B cell (primary cell): ENCODE data around the gene CCDC85A. TPM values are rescaled to one million over a fixed set of nuclear protein-coding genes. Genes with fewer than 3 reads are reported as not detected.

Source experiments
- ATAC-seq: fragments of 200-7000 bp; cut with Tn5 transposase; one replicate; pipeline ENCODE4 v1.10.0; 2021; ENCODE audit warnings: low read depth, mild to moderate bottlenecking, moderate number of reproducible peaks, moderate library complexity
- CTCF ChIA-PET: fragments of 350-600 bp; sonication (Branson Sonifier 250); formaldehyde crosslinking; loops from one replicate; lab custom pipeline; 2021; ENCODE audit warnings: antibody characterized with exemption, inconsistent platforms; lab: Charles Lee
- POLR2A ChIA-PET: fragments of 350-600 bp; sonication (Branson Sonifier 250); formaldehyde crosslinking; loops from one replicate; lab custom pipeline; 2021; ENCODE audit warnings: antibody characterized with exemption; lab: Charles Lee
- DNase-seq: peaks from one replicate; pipeline ENCODE4 v3.0.0; 2013
- H2AFZ ChIP-seq: 2 replicates; pipeline ENCODE4 v1.6.1; 2012; ENCODE audit warnings: mild to moderate bottlenecking, low read depth, low read length; ENCODE audit not compliant: insufficient read depth, poor library complexity, severe bottlenecking
- H3K27ac ChIP-seq, 2 donors: 1 replicate in 1 of 2; 2 replicates in 1 of 2; pipeline ENCODE4 v1.5.1; 2012 to 2013; ENCODE audit warnings: low read length in 2 of 2, mild to moderate bottlenecking in 2 of 2, moderate library complexity in 1 of 2
- H3K27me3 ChIP-seq, 4 experiments: fragments of 200-600 bp in 1 of 4; sonication (generic) in 1 of 4; replicated peaks in 1 of 4; 1 replicate in 2 of 4; 2 replicates in 2 of 4; pipeline versions ENCODE4 v1.6.1 to v1.7.0; 2013 to 2016; ENCODE audit warnings: low read length in 3 of 4, mild to moderate bottlenecking in 2 of 4, mixed read lengths in 1 of 4, moderate library complexity in 1 of 4; ENCODE audit not compliant: insufficient read depth in 4 of 4, control insufficient read depth in 3 of 4; ENCODE audit errors: control extremely low read depth in 1 of 4
- H3K36me3 ChIP-seq, 2 experiments: replicated peaks in 1 of 2; 1 replicate in 1 of 2; 2 replicates in 1 of 2; pipeline versions ENCODE4 v1.6.1 to v1.7.1; 2013; ENCODE audit warnings: low read length in 1 of 2; ENCODE audit not compliant: insufficient read depth in 2 of 2, control insufficient read depth in 1 of 2; ENCODE audit errors: control extremely low read depth in 1 of 2, extremely low read depth in 1 of 2
- H3K4me1 ChIP-seq, 2 donors: fragments of 200-600 bp in 1 of 2; sonication (generic) in 1 of 2; 1 replicate in 1 of 2; 2 replicates in 1 of 2; pipeline versions ENCODE4 v1.5.1 to v1.6.1; 2013 to 2017; ENCODE audit warnings: low read length in 2 of 2; ENCODE audit not compliant: control insufficient read depth in 2 of 2, insufficient read depth in 2 of 2
- H3K4me2 ChIP-seq: replicated peaks from 2 replicates; pipeline ENCODE3; 2012; ENCODE audit warnings: mild to moderate bottlenecking, low read depth, low read length; ENCODE audit not compliant: poor library complexity, severe bottlenecking
- H3K4me3 ChIP-seq, 5 experiments: fragments of 200-600 bp in 1 of 5; sonication (generic) in 1 of 5; 1 replicate in 3 of 5; 2 replicates in 2 of 5; pipeline versions ENCODE4 v1.5.1 to v1.7.0; 2011 to 2016; ENCODE audit warnings: low read length in 4 of 5, mild to moderate bottlenecking in 4 of 5, low read depth in 2 of 5, control low read depth in 1 of 5, moderate library complexity in 1 of 5; ENCODE audit not compliant: insufficient read depth in 1 of 5; ENCODE audit errors: control extremely low read depth in 1 of 5, extremely low read depth in 1 of 5
- H3K79me2 ChIP-seq: fragments of 200-600 bp; sonication (generic); one replicate; pipeline ENCODE4 v1.6.0; 2016; ENCODE audit warnings: low read length; ENCODE audit not compliant: control insufficient read depth, insufficient read depth
- H3K9ac ChIP-seq: fragments of 200-600 bp; sonication (generic); 2 replicates; pipeline ENCODE4 v1.6.1; 2017; ENCODE audit warnings: mild to moderate bottlenecking, low read length, moderate library complexity
- H3K9me3 ChIP-seq, 3 donors: one replicate each; pipeline versions ENCODE4 v1.6.1 to v1.7.1; 2013; ENCODE audit warnings: low read length in 2 of 3; ENCODE audit not compliant: control insufficient read depth in 2 of 3, insufficient read depth in 1 of 3; ENCODE audit errors: control extremely low read depth in 1 of 3
- H4K20me1 ChIP-seq: 2 replicates; pipeline ENCODE4 v1.6.0; 2012; ENCODE audit warnings: mild to moderate bottlenecking, low read length; ENCODE audit not compliant: insufficient read depth, control insufficient read depth, poor library complexity, severe bottlenecking
- H3K27ac Mint-ChIP-seq: one replicate; pipeline ENCODE4 v1.8.0; 2021; ENCODE audit warnings: mixed read lengths
- H3K27me3 Mint-ChIP-seq: one replicate; pipeline ENCODE4 v1.8.0; 2021; ENCODE audit warnings: mixed read lengths
- H3K4me1 Mint-ChIP-seq: one replicate; pipeline ENCODE4 v1.8.0; 2021; ENCODE audit warnings: mixed read lengths
- H3K4me3 Mint-ChIP-seq: one replicate; pipeline ENCODE4 v1.8.0; 2021; ENCODE audit warnings: mixed read lengths
- H3K9me3 Mint-ChIP-seq: one replicate; pipeline ENCODE4 v1.8.0; 2022; ENCODE audit warnings: mixed read lengths; ENCODE audit not compliant: insufficient read depth
- EZH2 ChIP-seq: IDR thresholded peaks from 2 replicates; pipeline ENCODE4 v1.6.1; 2012; ENCODE audit warnings: borderline replicate concordance, low read depth, mild to moderate bottlenecking, moderate library complexity, low read length; ENCODE audit not compliant: insufficient read depth, poor library complexity, severe bottlenecking
- WGBS: methylation state at CpG from one replicate; pipeline ENCODE4 v1.1.5; 2013; ENCODE audit warnings: missing lambda C conversion rate; ENCODE audit not compliant: insufficient coverage; 5-methylcytosine and 5-hydroxymethylcytosine counted together
- intact Hi-C: fragments of 100-400 bp; cut with micrococcal nuclease; formaldehyde crosslinking; loops from one replicate; pipeline ENCODE4 v1.10.0; 2022
- polyA plus RNA-seq: library from polyadenylated mRNA; depleted of rRNA; stranded (reverse); fragments of >200 nt; gene quantifications from 2 replicates; pipeline ENCODE4 v1.2.3, GENCODE V29; 2012
- total RNA-seq, 2 donors: library from RNA; stranded (reverse); fragments of 120-200 nt in 1 of 2; gene quantifications; 1 replicate in 1 of 2; 2 replicates in 1 of 2; pipeline versions ENCODE4 v1.2.3 to v1.2.4, GENCODE V29; 2013 to 2022
- TF ChIP-seq, protein P1 (sequence below): fragments of 200-600 bp; IDR thresholded peaks from one replicate; pipeline ENCODE4 v1.8.0; 2022; ENCODE audit warnings: antibody characterized with exemption, mild to moderate bottlenecking

CCDC85A gene
- total and polyA plus RNA-seq, 2 donors (not counting 1 experiment from before 2014, with no cell fraction given): 0.15 TPM; not detected in 1

DNA sequence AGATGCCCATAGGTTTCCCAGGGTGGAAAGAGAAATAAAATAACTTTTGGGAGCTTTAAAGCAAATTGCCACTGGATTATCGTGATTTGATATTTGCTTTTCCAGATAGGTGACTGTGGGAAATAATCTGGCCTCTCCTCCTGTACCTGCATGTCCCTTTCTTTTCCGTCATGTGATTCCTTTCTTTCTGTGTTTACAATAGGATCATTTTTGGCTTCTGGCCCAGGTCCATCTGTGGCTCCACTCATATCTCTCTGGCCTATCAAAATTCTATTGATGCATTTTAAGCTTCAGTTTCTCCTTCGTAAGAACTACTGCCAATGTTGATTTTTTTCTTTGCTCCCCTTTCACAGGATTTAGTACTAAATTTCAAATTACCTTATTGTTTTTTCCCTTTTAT is 153.6 kb downstream of the CCDC85A start:
- Histone ChIP-seq H3K36me3 (no peaks in the 10 kb centered on the region), H3K9me3 (peaks cover 0 to 3% (median 0%) of the 10 kb centered on the region in 3 donors), H3K4me1 (no peaks in the 10 kb centered on the region), H3K27me3 (no peaks in the 10 kb centered on the region), H3K27ac (no peak overlapping the region), H3K79me2 (no peaks in the 10 kb centered on the region), H3K4me2 (no peak overlapping the region), H3K4me3 (no peak overlapping the region), H2AFZ (no peak overlapping the region), H3K9ac (no peak overlapping the region), H4K20me1 (no peaks in the 10 kb centered on the region)
- intact Hi-C loops: no loop called here
- DNase-seq (no peak), ATAC-seq (no peak)
- Mint-ChIP-seq H3K9me3 (no peaks in the 10 kb centered on the region), H3K4me1 (no peaks in the 10 kb centered on the region), H3K27ac (no peak overlapping the region), H3K4me3 (no peak overlapping the region), H3K27me3 (no peaks in the 10 kb centered on the region)
- POLR2A ChIA-PET: no interaction called here
- 60% methylated on average over 1 of the region's 3 CpGs for WGBS
- CTCF ChIA-PET: no interaction called here
- no peak for TF ChIP-seq EZH2
- TF ChIP-seq, protein P1, sequence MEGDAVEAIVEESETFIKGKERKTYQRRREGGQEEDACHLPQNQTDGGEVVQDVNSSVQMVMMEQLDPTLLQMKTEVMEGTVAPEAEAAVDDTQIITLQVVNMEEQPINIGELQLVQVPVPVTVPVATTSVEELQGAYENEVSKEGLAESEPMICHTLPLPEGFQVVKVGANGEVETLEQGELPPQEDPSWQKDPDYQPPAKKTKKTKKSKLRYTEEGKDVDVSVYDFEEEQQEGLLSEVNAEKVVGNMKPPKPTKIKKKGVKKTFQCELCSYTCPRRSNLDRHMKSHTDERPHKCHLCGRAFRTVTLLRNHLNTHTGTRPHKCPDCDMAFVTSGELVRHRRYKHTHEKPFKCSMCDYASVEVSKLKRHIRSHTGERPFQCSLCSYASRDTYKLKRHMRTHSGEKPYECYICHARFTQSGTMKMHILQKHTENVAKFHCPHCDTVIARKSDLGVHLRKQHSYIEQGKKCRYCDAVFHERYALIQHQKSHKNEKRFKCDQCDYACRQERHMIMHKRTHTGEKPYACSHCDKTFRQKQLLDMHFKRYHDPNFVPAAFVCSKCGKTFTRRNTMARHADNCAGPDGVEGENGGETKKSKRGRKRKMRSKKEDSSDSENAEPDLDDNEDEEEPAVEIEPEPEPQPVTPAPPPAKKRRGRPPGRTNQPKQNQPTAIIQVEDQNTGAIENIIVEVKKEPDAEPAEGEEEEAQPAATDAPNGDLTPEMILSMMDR: no peak

DNA sequence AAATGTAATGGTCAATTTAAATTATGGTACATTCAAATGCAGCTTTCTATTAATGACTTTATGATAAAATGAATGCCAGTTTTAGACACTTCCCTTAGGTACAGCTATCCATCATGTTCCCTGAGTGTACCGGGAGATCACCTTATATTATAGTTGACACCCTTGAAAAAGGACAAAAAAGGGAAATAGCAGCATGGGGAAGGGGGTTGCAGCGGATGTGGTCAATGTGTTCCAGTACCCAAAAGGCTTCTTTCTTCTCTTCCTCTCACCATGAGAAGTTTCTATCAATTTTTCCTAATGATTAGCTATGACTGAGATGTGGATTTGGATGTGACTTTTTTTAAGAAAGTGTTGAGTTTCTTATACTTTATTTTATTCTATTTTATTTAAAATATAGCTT is 154.4 kb downstream of the CCDC85A start:
- Mint-ChIP-seq H3K9me3 (no peaks in the 10 kb centered on the region), H3K4me3 (no peak overlapping the region)
- no peak for ATAC-seq

More for the DNA sequence above, 154.4 kb downstream of the CCDC85A start:
- WGBS: no CpG with 5 or more reads among the region's 2 CpGs
- Histone ChIP-seq H3K36me3 (no peaks in the 10 kb centered on the region), H3K4me2 (no peak overlapping the region), H3K9me3 (peaks cover 0 to 3% (median 0%) of the 10 kb centered on the region in 3 donors), H3K27ac (no peak overlapping the region), H3K4me1 (no peaks in the 10 kb centered on the region), H4K20me1 (no peaks in the 10 kb centered on the region), H2AFZ (no peak overlapping the region), H3K79me2 (no peaks in the 10 kb centered on the region), H3K27me3 (no peaks in the 10 kb centered on the region), H3K4me3 (no peak overlapping the region), H3K9ac (no peak overlapping the region)
- intact Hi-C loops: no loop called here
- Mint-ChIP-seq H3K27ac (no peak overlapping the region), H3K27me3 (no peaks in the 10 kb centered on the region), H3K4me1 (no peaks in the 10 kb centered on the region)
- no peak for DNase-seq
- ChIA-PET POLR2A (no interaction called here), CTCF (no interaction called here)
- TF ChIP-seq EZH2: no peak
- TF ChIP-seq, protein P1: no peak
